NCI-H69 (cell line): ENCODE measurements around the gene FUT7.

Experiments
- DNase-seq: peaks from one replicate; lab custom pipeline; 2025; lab: John Stamatoyannopoulos, UW

The FUT7 gene

DNA sequence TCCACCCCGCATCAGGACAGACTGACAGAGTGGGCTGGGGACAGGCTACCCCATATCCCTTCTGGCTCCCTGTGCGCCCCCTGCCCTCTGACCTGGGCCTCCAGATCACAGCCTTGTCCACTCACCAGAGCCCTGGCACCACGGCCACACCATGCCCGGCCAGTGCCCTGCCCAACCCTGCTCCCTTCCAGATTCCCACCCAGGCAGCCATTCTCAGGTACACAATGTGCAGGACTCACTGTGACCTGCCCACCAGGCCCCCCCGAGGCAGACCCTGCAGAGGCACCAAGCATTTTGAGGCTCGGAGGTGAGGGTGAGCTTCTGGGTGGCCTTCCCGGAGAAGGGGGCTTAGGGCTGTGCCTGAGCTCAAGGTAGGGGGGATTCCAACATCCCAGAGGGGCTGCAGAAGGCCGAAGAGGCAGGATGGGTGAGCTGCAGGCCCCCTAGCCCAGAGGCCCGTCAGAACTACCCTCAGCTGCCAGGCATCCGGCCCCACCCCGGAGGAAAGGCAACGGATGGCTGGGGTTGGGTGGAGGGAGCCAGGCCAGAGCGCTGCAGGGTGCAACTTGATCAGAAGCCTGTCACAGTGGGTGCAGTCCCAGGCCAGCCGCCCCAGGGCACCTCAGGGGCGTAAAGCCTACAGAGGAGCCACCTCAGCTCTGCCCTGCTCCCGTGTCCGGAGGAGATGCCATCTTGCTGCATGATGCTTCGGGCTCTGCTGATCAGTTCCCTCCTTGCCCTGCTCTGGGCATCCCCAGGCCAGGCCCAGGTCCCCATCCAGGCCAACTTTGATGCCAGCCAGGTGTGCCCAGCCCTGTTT lies 49.4 kb downstream of the FUT7 start, which contains the start of gene LCNL1:
Gene LCNL1 (plus strand): TSS at position 762 of the 820 bp plus-strand sequence. CDS start 594 bp downstream, outside the sequence.
- DNase-seq = no peak

DNA sequence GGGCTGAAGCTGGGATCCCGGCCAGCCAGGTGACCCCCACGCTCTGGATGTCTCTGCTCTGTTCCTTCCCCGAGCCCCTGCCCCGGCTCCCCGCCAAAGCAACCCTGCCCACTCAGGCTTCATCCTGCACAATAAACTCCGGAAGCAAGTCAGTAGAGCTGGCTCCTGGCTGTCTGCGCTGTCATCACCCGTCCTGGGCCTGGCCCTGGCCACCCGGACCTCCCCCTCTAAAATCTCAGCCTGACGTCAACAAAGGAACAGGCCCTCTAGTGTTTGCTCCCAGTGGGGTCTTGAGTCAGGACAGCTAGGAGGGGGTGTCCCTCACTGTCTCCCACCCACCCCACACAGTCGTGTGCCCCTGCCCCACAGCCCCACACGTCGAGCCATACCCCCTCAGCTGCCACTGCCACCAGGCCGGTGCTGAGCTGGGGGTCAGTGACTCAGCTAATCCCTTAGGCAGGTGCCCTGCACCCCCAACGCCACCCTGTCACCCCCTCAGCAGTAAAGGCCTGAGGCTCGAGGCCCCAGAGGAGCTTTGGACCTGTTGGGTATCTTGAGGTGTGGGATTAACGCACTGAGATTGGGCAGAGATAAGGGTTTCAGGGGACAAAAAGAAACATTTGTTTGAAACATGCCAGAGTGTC lies 50.2 kb downstream of the FUT7 start:
- DNase-seq = no peak

GRCh38 chr9:136980669-136981478 lies 51.0 kb downstream of the FUT7 start:
- no peak for DNase-seq
